GM21619 (cell line): ENCODE results near the gene DDIAS.
A peak's percentile ranks its signal among the peaks of the same experiment; 100 is the strongest.
"Not testable (repeated sequence)": the region's sequence is repeated elsewhere in the genome, so short reads cannot be mapped to it uniquely, and the experiment has no call there.

ENCODE experiments used
- ATAC-seq: cut with Tn5 transposase; IDR thresholded peaks from one replicate; pipeline ENCODE4 v1.9.1; 2021; ENCODE audit not compliant: unreplicated experiment

DDIAS gene

GRCh38 chr11:82962021-82962420 is 60.5 kb downstream of the DDIAS start:
- not testable (repeated sequence) for ATAC-seq

- no peak for ATAC-seq
Measured at GRCh38 chr11:82967381-82967780, 65.8 kb downstream of the DDIAS start.

GRCh38 chr11:82969811-82970210 is 68.3 kb downstream of the DDIAS start:
- peak; percentile 97 for ATAC-seq

- not testable (repeated sequence) for ATAC-seq
Measured at GRCh38 chr11:82970507-82971083, 69.1 kb downstream of the DDIAS start.

- ATAC-seq, result not testable (repeated sequence)
Measured at GRCh38 chr11:82971519-82971946, 70.0 kb downstream of the DDIAS start.

GRCh38 chr11:82972103-82972502 is 70.6 kb downstream of the DDIAS start:
- no peak for ATAC-seq

- no peak for ATAC-seq
Measured at GRCh38 chr11:82974135-82974534, 72.6 kb downstream of the DDIAS start.

GRCh38 chr11:82974851-82975250 is 73.3 kb downstream of the DDIAS start:
- no peak for ATAC-seq

GRCh38 chr11:82975882-82976281 is 74.3 kb downstream of the DDIAS start:
- no peak for ATAC-seq

- ATAC-seq, result peak; percentile 63
Measured at GRCh38 chr11:82976786-82977185, 75.2 kb downstream of the DDIAS start.

- peak; percentile 47 for ATAC-seq
Measured at GRCh38 chr11:82978422-82979099, 77.0 kb downstream of the DDIAS start.

GRCh38 chr11:82979824-82980223 is 78.3 kb downstream of the DDIAS start:
- no peak for ATAC-seq

- no peak for ATAC-seq
Measured at GRCh38 chr11:82980292-82980691, 78.8 kb downstream of the DDIAS start.

GRCh38 chr11:82980947-82981346 is 79.4 kb downstream of the DDIAS start:
- no peak for ATAC-seq

GRCh38 chr11:82981852-82982251 is 80.3 kb downstream of the DDIAS start:
- ATAC-seq, result no peak
